ENCODE measurements around the gene R3HDM4.

DNA sequence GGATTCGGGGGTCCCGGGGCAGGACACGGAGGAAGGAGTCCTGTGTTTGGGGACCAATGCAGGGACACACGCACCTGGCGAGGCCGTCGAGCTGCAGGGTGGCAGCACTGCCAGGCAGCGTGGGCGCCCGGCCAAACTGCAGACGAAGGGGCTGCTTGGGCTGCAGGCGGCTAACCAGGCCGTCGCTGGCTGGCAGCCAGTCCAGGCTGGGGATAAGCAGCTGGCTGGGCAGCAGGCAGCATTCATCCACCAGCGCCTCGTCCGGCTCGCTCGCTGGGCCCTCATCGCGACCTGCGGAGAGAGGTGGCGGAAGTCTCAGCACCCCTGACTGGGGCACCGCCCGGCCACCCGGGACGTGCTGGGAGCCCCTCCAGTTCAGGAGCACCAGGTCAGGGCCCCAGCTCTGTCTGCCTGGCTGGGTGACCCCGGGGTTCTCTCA, 42.0 kb downstream of the R3HDM4 start:
- TF ChIP-seq, protein P1, sequence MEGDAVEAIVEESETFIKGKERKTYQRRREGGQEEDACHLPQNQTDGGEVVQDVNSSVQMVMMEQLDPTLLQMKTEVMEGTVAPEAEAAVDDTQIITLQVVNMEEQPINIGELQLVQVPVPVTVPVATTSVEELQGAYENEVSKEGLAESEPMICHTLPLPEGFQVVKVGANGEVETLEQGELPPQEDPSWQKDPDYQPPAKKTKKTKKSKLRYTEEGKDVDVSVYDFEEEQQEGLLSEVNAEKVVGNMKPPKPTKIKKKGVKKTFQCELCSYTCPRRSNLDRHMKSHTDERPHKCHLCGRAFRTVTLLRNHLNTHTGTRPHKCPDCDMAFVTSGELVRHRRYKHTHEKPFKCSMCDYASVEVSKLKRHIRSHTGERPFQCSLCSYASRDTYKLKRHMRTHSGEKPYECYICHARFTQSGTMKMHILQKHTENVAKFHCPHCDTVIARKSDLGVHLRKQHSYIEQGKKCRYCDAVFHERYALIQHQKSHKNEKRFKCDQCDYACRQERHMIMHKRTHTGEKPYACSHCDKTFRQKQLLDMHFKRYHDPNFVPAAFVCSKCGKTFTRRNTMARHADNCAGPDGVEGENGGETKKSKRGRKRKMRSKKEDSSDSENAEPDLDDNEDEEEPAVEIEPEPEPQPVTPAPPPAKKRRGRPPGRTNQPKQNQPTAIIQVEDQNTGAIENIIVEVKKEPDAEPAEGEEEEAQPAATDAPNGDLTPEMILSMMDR (IDR thresholded peaks at IDR 0.05): no peak
- no peak for TF ChIP-seq POLR2A (IDR thresholded peaks at IDR 0.05)
